DMS153 (cell line): ENCODE data around the gene NXN.
"Not testable (repeated sequence)": the region's sequence is repeated elsewhere in the genome, so short reads cannot be mapped to it uniquely, and the experiment has no call there.

Experiments
- DNase-seq: peaks from one replicate; lab custom pipeline; 2025; lab: John Stamatoyannopoulos, UW

Gene NXN

GRCh38 chr17:1006054-1006453 is 26.5 kb upstream of the NXN start:
- peak; percentile 3 for DNase-seq

DNA sequence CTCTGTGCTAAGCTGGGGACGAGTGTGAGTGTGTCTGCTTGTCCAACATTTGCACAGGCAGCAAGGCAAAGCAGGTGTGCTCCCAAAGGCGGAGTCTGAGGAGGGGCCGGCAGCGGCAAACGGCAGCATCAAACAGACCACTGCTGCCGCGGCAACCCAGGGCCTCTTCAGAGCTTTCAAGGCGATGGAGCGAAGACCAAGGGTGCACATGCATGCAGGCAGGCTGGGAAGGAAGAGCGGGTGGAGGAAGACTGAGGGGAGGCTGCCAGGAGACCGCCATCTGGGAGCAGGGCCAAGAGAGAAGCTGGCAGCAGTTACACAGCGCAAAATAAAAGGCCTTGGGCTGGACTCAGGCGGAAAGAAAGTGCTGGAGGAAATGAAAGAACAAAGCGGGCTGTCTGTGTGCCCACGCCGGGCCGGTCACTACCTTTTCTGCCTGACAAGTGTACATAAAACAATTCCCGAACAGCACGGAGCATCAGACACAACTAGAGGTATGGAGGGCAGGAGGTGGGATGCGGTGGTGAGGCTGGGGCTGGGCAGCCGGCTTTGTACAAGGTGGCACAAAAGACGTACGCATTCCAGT is 25.9 kb upstream of the NXN start:
- DNase-seq, result peak; percentile 26

DNA sequence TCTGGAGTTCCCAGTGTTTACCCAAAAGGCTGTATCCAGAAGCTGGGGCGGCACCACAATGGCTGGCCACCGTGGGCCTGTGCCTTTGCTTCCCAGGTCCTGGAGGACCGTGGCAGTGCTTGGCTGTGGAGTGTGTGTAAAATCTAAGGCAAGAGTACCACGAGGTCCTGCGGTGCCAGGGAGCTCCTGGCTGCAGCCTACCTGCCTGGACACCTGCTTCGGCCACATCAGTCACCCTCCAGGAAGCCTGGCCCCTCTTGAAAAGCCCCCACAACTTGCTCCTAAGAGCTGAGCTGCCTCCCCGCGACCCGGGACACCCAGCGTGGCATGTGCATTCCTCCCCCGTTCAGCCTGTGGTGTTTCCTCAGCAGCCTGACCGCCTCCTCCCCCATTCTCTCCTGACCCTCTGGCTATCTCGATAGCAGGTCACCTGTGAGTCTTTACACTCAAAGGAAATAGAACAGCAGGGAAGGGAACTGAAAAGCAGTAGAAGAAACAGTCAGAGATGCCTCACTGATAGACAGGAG is 25.3 kb upstream of the NXN start:
- no peak for DNase-seq

DNA sequence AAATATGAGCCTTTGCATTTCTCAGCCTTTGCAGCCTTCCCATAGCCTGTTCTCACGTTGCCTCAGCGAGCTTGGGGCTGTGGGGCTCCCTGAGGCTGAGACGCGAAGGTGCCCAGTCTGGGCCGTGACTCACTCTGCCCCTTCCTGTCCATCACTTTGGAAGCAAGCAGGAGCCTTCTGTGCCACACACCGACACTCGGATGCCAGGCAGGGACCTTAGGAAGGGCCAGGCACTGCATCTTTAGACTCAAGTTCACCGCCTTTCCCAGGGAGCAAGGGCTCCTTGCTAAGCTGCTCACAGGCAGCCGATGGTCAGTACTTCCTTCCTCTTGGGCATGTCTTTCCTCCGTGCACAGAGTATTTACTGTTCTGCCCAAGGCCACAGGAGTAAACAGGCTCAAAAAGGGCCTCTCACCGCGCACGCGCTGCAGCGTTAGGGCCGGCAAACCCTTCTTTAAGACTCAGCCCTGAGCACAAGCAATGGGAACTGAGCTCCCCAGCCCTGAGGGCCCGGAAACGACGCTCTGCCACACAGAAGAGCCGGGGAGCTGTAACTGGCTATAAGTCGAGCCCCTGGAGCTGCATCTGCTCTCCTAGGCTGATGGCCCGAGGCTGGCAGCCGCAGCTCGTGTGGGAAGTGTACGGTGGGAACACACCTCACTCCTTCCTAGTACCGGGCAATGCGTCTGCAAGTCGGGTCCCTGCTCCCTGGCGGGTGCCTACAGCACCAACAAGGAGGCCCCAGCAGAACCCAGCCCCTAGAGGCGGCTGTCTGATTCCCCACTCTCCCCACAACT is 24.6 kb upstream of the NXN start:
- no peak for DNase-seq

- DNase-seq, result no peak
These were observed 24.0 kb upstream of the NXN start for GRCh38 chr17:1003633-1003971.

DNA sequence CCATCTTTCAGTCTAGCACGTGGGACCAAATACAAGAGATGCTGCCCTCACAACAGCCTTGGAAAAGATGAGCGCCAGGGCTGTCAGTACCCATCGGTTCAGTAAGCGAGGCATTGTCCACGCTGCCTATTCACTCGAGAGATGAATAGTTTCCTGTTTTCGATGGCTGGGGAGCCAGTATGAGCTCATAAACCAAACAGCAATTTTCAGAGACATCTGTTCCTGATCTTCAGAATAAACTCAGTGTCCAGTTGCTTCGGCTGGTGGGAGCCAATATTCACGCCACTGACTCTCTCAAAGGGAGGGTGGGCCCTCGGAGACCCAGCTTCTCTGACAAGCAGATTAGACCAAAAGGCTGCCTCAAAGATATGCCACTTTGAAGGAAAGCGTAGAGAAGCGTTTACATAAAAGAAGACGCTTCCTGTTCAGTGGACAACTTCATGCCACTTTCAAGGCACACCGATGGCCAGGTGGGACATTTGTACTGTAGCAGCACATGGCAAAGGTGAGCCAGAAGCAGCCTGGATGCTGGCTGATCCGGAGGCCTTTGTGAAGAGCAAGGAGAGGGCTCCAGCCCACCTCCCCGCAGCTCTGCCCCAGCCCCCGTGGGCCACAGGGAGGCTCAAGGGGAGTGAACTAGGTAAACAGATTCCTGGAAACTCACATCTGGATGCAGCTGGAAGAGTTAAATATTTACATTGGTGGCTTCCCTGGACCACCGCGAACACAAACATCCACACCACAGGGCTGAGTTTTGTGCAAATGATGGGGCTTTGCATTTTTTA is 23.4 kb upstream of the NXN start:
- DNase-seq, result peak; percentile 8

DNA sequence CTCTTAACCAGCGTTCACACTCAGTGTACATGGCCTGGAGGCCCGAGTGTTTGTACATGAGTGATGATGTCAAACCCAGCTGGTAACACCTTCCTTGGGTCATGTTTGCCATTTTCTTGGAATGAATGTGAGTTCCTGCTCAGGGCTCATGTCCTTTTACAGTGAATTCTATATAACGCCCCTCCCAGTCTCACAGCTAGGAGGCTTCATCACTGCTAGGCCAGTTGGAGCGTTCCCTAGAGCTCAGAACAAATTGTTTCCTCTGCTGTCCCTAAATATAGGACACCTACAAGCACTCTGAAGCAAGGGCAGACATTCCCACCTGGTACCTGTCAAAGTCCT is 22.8 kb upstream of the NXN start:
- no peak for DNase-seq

GRCh38 chr17:1001640-1002411 is 22.2 kb upstream of the NXN start:
- DNase-seq, result no peak

DNA sequence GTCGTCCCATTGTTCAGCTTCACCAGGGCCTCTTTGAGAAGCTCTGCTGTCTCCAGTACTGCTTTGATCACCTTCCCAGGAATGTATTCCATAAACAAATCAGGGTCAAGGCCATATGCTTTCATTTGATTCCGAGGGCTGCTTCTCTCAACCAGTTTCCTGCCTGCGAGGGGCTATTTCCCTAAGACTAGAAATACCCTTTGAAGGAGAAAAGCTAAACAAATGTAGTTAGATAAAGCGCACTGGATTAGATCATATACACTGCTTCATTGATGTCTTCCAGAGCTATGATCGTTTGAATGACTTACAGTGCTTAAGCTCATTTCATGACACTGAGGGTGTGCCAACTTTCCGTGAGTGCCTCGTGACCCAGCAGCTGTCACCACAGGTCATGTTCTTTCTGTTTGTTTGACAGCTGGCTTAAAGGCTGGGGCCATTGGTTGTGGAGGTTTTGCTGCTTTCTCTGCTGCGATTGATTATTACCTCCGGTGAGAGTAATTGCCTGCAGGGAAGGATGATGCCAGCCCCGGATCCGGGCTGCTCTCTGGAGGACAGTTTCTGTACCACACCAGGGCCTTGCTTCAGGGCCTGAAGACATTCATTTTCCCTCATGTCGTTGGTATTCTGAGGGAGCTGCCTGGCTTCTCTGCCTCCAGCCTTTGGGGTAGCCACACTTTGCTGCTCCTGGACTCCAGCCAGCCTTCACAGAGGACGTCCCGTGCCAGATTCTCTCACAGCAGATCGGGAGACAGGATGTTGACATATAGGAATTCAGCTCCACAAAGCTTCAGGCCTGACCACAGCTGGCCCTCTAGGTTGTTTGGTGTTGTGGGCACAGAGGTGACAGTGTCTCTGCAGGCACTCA is 21.3 kb upstream of the NXN start:
- DNase-seq, result peak; percentile 0

DNA sequence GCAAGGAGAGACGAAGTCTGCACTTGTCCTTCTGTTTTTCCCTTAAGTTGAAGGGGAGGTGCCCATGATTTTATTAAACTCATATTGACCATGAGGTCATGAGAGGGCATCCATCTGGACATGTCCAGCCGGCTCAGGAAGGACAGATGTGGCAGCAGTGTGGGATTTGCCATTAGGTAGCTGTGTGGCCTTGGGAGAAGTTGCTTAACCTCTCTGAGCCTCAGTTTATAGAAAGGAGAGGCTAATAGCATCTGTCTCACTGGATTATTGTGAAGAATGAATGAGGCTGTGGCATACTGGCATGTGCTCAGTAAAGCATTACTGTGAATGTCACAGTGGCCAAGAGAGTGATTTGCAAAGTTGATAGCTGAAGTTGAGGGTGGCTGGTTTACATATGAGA is 18.5 kb upstream of the NXN start:
- no peak for DNase-seq

DNA sequence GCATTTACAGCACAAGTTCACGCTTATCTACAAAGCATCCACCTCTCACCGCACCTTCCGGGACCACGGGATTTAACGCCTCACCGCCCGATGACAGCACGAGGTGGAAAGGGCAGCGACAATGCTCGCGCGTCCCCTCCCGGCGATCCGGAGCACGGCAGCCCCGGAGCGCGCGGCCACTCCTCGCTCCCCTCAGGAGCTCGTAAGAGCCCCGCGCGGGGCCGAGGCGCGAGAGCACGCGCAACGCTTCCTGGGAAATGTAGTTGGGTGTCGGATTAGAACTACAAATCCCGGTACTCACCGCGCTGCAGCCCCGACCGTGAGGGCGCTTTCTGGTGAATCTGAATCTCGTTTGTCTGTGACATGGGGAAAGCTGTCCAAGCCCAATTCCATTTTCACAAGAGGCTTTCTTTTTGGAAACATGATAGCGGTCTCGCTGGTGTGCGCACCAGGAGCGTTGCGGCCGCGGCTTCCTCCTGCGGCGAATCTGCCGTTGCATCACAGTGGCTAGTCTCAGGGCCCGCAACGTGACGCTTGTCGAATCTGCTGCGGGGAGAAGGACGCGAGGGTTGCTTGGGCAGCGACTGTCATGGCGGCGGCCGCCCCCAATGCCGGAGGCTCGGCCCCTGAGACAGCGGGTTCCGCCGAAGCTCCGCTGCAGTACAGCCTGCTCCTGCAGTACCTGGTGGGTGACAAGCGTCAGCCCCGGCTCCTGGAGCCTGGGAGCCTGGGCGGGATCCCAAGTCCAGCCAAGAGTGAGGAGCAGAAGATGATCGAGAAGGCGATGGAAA is 17.2 kb upstream of the NXN start, which contains the start of gene TIMM22:
Gene TIMM22, plus strand, starts transcription at position 576 of the 791 bp plus-strand sequence. Its CDS starts 14 bp downstream, at position 590.
- DNase-seq, result peak; percentile 83

GRCh38 chr17:995324-995723 is 15.7 kb upstream of the NXN start:
- DNase-seq, result not testable (repeated sequence)

DNA sequence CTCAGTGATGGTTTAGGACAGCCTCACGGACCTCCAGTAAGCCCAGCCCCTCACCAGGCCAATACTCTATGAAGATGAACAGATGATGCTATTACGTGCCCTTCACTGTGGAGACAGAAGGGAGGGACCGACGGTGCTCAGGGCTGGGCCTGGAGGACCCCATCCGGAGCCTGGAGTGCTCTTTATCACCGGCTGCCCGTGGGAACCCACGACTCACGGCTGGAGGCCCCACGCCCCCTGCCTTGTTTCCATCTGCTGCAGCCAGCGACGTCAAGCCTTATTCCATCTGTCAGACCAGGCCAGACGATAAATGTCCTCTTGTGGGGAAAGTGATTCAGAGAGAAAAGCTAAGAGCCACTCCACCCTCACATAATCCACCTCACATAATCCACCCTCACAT is 13.4 kb upstream of the NXN start:
- no peak for DNase-seq

GRCh38 chr17:988561-988960 is 9.0 kb upstream of the NXN start:
- no peak for DNase-seq

DNA sequence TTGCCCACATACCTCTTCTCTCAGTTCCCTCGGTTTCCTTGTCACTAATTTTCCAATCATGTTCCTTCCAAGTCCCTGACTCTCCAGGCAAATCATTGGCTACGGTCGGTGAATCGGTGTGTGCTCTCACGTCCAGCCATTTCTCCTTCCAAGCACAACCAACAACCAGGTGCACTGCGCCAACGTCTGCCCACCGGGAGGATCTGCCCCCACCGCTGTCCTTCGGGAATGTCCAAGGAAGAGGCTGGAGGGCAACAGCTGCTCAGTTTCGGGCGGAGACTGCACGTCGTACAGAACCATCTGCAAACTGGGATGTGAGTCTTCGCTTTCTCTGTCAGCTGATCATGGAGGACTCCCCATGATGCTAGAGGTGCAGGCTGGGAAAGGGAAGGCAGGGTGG is 8.4 kb upstream of the NXN start:
- DNase-seq, result no peak

DNA sequence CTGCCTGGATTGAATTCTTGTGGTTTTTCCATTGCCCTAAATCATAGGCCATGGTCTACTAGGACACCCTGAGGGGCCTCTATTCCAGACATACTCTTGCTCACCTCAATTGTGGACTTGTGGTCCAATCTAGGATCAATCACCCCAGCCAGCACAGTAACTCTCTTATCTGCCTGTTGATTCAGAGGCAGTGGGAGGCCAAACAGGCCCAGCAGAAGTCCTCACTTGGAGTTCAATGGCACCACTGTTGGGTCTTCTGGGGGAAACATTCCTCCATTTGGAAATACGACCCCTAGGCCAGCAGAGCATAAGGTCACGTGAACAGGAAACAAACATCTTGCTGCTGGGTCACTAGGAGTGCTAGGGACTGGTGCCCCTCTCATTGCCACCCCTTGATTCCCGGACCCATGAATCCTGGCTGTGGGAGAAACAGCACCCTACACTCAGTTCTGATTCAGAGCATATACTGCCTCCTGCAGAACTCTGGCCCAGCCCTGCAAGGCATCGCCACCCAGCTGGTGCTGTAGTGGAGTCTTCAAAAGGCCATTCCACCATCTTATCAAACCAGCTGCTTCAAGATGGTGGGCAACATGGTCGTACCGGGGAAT is 6.8 kb upstream of the NXN start:
- DNase-seq, result no peak

- no peak for DNase-seq
These were observed 4.3 kb upstream of the NXN start for GRCh38 chr17:983921-984320.

DNA sequence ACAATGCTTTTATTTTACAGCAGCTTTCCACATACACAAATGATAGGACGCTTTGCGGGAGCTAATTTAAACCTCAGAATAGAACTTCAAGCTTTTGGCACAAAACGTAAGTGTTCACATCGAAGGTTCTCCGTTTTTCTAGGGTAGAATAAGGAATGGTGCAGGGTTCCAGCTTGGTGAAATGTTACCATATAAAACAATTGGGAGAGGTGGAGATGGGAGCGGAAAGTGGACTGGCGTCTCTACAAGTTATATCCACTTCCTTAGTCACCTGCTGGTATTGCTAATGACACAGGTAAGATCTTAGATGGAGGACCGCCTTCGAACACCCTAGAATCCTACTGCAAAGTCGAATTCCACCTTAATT is 1.7 kb upstream of the NXN start:
- no peak for DNase-seq

GRCh38 chr17:980406-981291 is 1.1 kb upstream of the NXN start:
- DNase-seq, result peak; percentile 53
